ENCODE measurements around the gene OGFR.

- no peak for TF ChIP-seq CTCF (conservative IDR thresholded peaks at IDR 0.05)
- TF ChIP-seq EZH2 (IDR thresholded peaks at IDR 0.05; ENCODE audit: low read depth), result no peak
These were observed 35.9 kb upstream of the OGFR start for GRCh38 chr20:62768551-62769287.
